Bronchial epithelial cell (primary cell): ENCODE measurements around the gene SORCS2. TPM values are rescaled to one million over a fixed set of nuclear protein-coding genes. Genes with fewer than 3 reads are reported as not detected.

Source experiments
- DNase-seq: peaks from one replicate; pipeline ENCODE4 v3.0.0-alpha.2; 2010; ENCODE audit warnings: low read depth
- FAIRE-seq: peaks from 2 replicates; lab custom pipeline; 2011; peaks lifted over from hg19 to GRCh38; lab: Jason Lieb, UNC
- H3K27me3 ChIP-seq: 2 replicates; pipeline ENCODE4 v1.5.1; 2011; ENCODE audit warnings: low read length; ENCODE audit not compliant: control insufficient read depth, insufficient read depth
- H3K36me3 ChIP-seq: 2 replicates; pipeline ENCODE4 v1.5.1; 2011; ENCODE audit warnings: low read length; ENCODE audit not compliant: control insufficient read depth, insufficient read depth
- H3K4me3 ChIP-seq: 2 replicates; pipeline ENCODE4 v1.5.1; 2011; ENCODE audit warnings: mild to moderate bottlenecking, low read depth, low read length, control low read depth
- total RNA-seq: library from RNA; depleted of rRNA; stranded (reverse); fragments of >200 nt; gene quantifications from 2 replicates; pipeline ENCODE4 v1.2.1, GENCODE V29; 2014
- TF ChIP-seq, protein P1 (sequence below): IDR thresholded peaks from 2 replicates; pipeline ENCODE4 v1.5.1; 2011; ENCODE audit warnings: mild to moderate bottlenecking, moderate library complexity, low read length, control low read depth, inconsistent platforms; ENCODE audit not compliant: insufficient read depth, severe bottlenecking

Gene SORCS2
- total RNA-seq, 1 donor from 2014 or later, result under 0.01 TPM

DNA sequence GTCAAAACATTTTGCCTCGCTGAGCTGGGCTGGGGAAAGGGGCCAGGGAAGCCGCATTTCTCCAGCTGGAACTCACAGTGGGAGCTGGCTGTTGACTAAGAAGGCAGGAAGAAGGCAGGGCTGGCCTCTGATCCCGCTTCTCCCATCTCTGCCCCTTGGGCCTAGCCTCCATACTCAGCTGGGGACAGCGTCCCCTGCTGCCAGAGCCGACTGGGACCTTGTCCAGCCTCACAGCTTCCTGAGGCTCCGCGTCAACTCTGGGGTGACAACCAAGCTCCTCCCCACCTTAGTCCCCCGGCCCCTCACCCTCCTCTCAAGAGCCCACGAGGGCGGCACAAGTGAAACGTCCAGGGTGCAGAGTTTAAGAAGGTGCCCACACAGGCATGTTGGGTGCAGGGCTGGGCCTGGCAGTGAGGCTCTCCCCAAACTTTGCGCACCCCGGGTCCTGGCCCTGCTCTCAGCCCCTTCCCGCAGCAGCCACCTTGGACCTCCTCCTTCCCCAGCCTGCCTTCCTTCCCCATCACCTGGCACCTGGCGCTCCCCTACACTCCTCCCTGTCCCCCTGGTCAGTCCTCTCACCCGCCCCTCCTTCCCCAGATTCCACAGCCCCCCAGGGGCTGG, 141.6 kb downstream of the SORCS2 start:
- TF ChIP-seq, protein P1, sequence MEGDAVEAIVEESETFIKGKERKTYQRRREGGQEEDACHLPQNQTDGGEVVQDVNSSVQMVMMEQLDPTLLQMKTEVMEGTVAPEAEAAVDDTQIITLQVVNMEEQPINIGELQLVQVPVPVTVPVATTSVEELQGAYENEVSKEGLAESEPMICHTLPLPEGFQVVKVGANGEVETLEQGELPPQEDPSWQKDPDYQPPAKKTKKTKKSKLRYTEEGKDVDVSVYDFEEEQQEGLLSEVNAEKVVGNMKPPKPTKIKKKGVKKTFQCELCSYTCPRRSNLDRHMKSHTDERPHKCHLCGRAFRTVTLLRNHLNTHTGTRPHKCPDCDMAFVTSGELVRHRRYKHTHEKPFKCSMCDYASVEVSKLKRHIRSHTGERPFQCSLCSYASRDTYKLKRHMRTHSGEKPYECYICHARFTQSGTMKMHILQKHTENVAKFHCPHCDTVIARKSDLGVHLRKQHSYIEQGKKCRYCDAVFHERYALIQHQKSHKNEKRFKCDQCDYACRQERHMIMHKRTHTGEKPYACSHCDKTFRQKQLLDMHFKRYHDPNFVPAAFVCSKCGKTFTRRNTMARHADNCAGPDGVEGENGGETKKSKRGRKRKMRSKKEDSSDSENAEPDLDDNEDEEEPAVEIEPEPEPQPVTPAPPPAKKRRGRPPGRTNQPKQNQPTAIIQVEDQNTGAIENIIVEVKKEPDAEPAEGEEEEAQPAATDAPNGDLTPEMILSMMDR, result no peak
- DNase-seq (no peak), FAIRE-seq (no peak)
- no peak overlapping the region for H3K4me3 ChIP-seq
- no peaks in the 10 kb centered on the region for H3K27me3 ChIP-seq
- no peaks in the 10 kb centered on the region for H3K36me3 ChIP-seq

- DNase-seq, result peak; percentile 21
- TF ChIP-seq, protein P1, result no peak
- Histone ChIP-seq H3K4me3 (no peak overlapping the region), H3K27me3 (no peaks in the 10 kb centered on the region), H3K36me3 (no peaks in the 10 kb centered on the region)
- FAIRE-seq, result no peak
Measured at GRCh38 chr4:7334521-7335275, 142.4 kb downstream of the SORCS2 start.

DNA sequence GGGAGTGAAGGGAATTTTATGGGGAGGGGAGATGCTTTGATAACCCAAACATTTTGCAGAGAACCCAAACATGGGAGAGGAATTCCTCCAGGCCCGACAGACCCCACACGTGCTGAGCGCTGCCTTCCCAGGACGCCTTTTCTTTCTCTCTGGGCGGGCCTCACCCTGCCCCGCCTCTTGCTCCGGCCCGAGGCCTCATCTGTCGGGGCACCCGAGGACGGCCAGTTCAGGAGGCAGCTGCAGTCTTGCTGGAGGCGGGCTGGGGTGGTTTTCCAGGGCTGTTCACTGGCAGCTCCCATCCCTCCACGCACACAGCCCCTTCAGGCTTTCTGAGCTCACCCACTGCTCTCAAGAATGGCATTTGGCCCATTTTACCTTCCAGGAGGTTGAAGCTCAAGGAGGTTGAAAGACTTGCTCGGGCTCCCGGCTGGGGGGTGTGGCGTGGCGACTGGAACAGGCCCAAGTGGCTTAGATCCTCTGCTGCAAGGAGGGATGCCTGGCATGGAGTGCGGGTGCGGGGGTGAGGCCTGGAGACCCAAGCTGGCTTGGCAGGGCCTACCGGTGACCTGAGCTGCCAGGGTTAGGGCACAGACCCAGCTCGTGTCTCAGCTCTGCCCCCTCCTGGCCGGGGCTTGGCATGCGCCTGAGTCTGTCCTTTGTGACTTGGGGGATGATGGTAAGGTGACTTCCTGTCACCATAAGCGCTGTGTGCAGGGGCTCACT, 143.2 kb downstream of the SORCS2 start:
- no peaks in the 10 kb centered on the region for H3K36me3 ChIP-seq
- no peak for FAIRE-seq
- H3K4me3 ChIP-seq, result no peak overlapping the region
- no peaks in the 10 kb centered on the region for H3K27me3 ChIP-seq
- TF ChIP-seq, protein P1, result peak; percentile 81
- peak; percentile 14 for DNase-seq

DNA sequence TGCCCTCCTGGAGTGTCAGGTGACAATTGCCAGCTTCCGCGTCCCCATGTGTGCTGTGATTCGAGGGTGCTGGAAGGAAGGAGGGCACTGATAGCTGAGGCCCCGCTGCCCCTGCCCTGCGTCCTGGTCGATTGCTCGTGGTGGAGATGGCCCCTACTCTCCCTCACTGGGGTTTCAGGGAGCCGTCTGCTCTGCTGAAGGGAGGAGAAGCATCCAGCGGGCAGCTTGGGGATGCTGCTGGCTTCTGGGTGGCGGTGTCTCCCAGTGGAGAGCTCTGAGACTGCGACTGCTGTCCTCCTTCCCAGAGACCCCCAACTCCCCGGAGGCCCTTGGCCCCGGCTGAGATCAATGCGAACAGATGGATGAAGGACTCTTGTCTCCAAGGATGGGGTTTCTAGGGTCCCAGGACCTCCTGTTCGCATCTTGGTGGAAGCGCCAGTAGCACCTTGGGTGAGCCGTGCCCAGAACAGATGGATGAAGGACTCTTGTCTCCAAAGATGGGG, 143.8 kb downstream of the SORCS2 start:
- Histone ChIP-seq H3K4me3 (no peak overlapping the region), H3K36me3 (no peaks in the 10 kb centered on the region), H3K27me3 (no peaks in the 10 kb centered on the region)
- DNase-seq (no peak), FAIRE-seq (no peak)
- TF ChIP-seq, protein P1, result no peak

DNA sequence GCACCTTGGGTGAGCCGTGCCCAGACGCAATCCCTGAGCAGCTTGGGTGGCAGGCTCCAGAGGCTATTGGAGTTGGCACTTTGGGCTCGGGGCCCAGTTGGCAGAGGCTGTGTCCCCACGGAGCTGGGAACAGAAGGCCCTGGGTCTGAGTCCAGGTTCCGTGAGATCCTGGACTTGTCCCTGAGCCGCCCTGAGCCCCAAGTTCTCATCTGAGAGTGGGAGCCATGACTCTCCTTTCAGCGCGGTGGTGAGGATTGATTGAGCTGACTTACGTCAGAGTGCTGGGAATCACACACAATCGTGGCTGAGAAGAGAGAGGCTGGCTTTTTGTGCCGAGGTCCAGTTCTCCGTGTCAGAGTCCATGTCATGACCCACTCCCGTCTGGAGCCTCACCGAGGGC, 144.4 kb downstream of the SORCS2 start:
- H3K4me3 ChIP-seq, result no peak overlapping the region
- TF ChIP-seq, protein P1, result no peak
- no peaks in the 10 kb centered on the region for H3K36me3 ChIP-seq
- no peaks in the 10 kb centered on the region for H3K27me3 ChIP-seq
- no peak for FAIRE-seq
- no peak for DNase-seq
